HG03159 (cell line): ENCODE data around the gene GOLGA6L22.
"Not testable (repeated sequence)": the region's sequence is repeated elsewhere in the genome, so short reads cannot be mapped to it uniquely, and the experiment has no call there.

Experiments used
- ATAC-seq: cut with Tn5 transposase; IDR thresholded peaks from one replicate; pipeline ENCODE4 v1.9.1; 2021; ENCODE audit warnings: mild to moderate bottlenecking, moderate library complexity; ENCODE audit not compliant: unreplicated experiment

The GOLGA6L22 gene

GRCh38 chr15:22458603-22459002 lies at the start of gene GOLGA6L22:
Gene GOLGA6L22, plus strand, starts transcription at chr15:22458903. Its CDS starts 91 bp downstream, at chr15:22458994.
- not testable (repeated sequence) for ATAC-seq

GRCh38 chr15:22417288-22417687 lies 41.4 kb upstream of the GOLGA6L22 start:
- ATAC-seq = not testable (repeated sequence)

- ATAC-seq = not testable (repeated sequence)
These were observed 40.9 kb upstream of the GOLGA6L22 start for GRCh38 chr15:22417795-22418194.

GRCh38 chr15:22418212-22418611 lies 40.5 kb upstream of the GOLGA6L22 start:
- not testable (repeated sequence) for ATAC-seq

- not testable (repeated sequence) for ATAC-seq
These were observed 40.0 kb upstream of the GOLGA6L22 start for GRCh38 chr15:22418666-22419065.

- not testable (repeated sequence) for ATAC-seq
These were observed 38.4 kb upstream of the GOLGA6L22 start for GRCh38 chr15:22420340-22420739.

- ATAC-seq = not testable (repeated sequence)
These were observed 29.3 kb upstream of the GOLGA6L22 start for GRCh38 chr15:22429426-22429825.

GRCh38 chr15:22431687-22432086 lies 27.0 kb upstream of the GOLGA6L22 start:
- ATAC-seq = not testable (repeated sequence)

GRCh38 chr15:22494490-22495113 lies 35.9 kb downstream of the GOLGA6L22 start:
- ATAC-seq = not testable (repeated sequence)

GRCh38 chr15:22497200-22497599 lies 38.5 kb downstream of the GOLGA6L22 start:
- ATAC-seq = not testable (repeated sequence)

- not testable (repeated sequence) for ATAC-seq
These were observed 39.7 kb downstream of the GOLGA6L22 start for GRCh38 chr15:22498220-22498925.

- not testable (repeated sequence) for ATAC-seq
These were observed 43.6 kb downstream of the GOLGA6L22 start for GRCh38 chr15:22502272-22502671.

GRCh38 chr15:22506959-22507358 lies 48.3 kb downstream of the GOLGA6L22 start:
- ATAC-seq = not testable (repeated sequence)

- ATAC-seq = not testable (repeated sequence)
These were observed 57.4 kb downstream of the GOLGA6L22 start for GRCh38 chr15:22516140-22516539.
